ENCODE measurements around the gene P2RY1. TPM values are rescaled to one million over a fixed set of nuclear protein-coding genes. Genes with fewer than 3 reads are reported as not detected.

The P2RY1 gene
- total and polyA plus RNA-seq, 9 of the 15 experiments (the other 6 are each of a cell fraction or from before 2014, with no cell fraction given), result 6.0 to 27.9 (median 18.4) TPM

DNA sequence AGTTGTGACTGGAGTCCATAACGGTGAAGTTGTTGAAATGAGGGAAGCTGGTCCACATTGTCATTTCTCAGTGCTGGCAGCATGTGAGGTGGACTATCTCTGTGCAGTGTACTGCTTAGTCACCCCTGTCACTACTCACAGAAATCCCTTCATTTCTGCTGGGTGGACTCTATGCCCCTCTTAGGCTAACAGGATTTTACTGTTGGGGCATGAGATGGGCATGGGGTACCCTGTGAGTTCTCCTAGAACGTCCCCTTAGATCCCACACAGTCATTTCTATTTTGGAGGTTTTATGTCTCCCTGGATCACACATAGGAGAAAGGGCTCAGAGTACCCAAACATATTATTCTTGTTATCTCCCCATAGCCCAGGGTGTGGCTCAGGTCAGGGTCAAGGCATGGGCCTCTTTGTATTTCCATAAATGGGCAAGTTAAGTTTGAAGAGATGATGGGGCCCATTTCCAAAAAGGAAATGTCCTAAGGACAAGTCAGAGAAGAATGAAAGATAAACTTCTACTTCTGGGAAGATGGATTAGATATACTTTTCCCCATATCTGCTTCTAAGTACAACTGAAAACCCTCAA is 15.2 kb downstream of the P2RY1 start:
- ChIA-PET CTCF (ENCODE audit: low intra/inter-chr PET ratio) (no interaction called here), POLR2A (interaction anchor here (0.9 to 1.1 kb wide), 3 partner anchors 8 to 12 kb away, joined by 3 to 4 read pairs (median 3); no protein-coding TSS in a partner anchor)
- peak overlapping the region in 1 of 2 experiments; percentile 50; a peak in 2 of 4 replicates for H3K9ac ChIP-seq (ENCODE audit: insufficient read depth in 1 of 2, low read depth in 2 of 2, low read length in 2 of 2)
- peak overlapping the region; percentile 71 for H2AFZ ChIP-seq (ENCODE audit: low read depth, low read length)
- H3K27ac ChIP-seq (ENCODE audit: extremely low read depth, low read depth, low read length), result peak overlapping the region; percentile 83
- intact Hi-C loops (cut with micrococcal nuclease), result no loop called here
- peaks cover 0 to 26% of the 10 kb centered on the region in 2 experiments; a peak in 3 of 5 replicates for H3K4me1 ChIP-seq (replicated peaks in 1 of 2; ENCODE audit: control insufficient read depth in 2 of 2, insufficient read depth in 2 of 2, low read length in 2 of 2)
- 3% methylated on average over 2 of the region's 2 CpGs for WGBS (ENCODE audit: insufficient coverage, low coverage, missing lambda C conversion rate)
- BruUV-seq (replicated peaks), result no TSS peak
- H3K36me3 ChIP-seq (ENCODE audit: control insufficient read depth, insufficient read depth, low read length), result no peaks in the 10 kb centered on the region
- peak in 2 of 4 experiments; percentile 54 to 76 for DNase-seq (ENCODE audit: extremely low read depth in 1 of 4, low spot score in 3 of 4)
- peak overlapping the region; percentile 53 for H3K4me2 ChIP-seq (ENCODE audit: insufficient read depth, low read length)
- peaks cover 22% of the 10 kb centered on the region for H3K9me3 ChIP-seq (replicated peaks; ENCODE audit: control insufficient read depth, insufficient read depth, low read depth, low read length)
- no peaks in the 10 kb centered on the region for H3K79me2 ChIP-seq (ENCODE audit: control insufficient read depth, insufficient read depth, low read length)
- ATAC-seq, result peak; percentile 98
- no peaks in the 10 kb centered on the region for H4K20me1 ChIP-seq (replicated peaks; ENCODE audit: control insufficient read depth, insufficient read depth, low read length)
- no peaks in the 10 kb centered on the region for H3K9me1 ChIP-seq (ENCODE audit: control insufficient read depth, insufficient read depth, low read length)
- no peaks in the 10 kb centered on the region for H3K27me3 ChIP-seq (ENCODE audit: control insufficient read depth in 2 of 2, insufficient read depth in 2 of 2, low read length in 2 of 2)
- H3K4me3 ChIP-seq, result no peak overlapping the region
- FAIRE-seq, result peak; percentile 85
- in situ Hi-C loops (cut with MboI), result no loop called here
- peak in 1 of 2 experiments; percentile 24 for TF ChIP-seq E2F6 (IDR thresholded peaks at IDR 0.05; ENCODE audit: borderline replicate concordance in 1 of 2, extremely low read depth in 1 of 2, insufficient read depth in 1 of 2, insufficient read length in 1 of 2, low read depth in 1 of 2, low read length in 1 of 2, poor library complexity in 1 of 2, severe bottlenecking in 1 of 2)
- no peak for TF ChIP-seq MXD1 (CRISPR knock-in tag; IDR thresholded peaks at IDR 0.05; ENCODE audit: borderline replicate concordance, poor library complexity, severe bottlenecking)
- TF ChIP-seq RFX5 (IDR thresholded peaks at IDR 0.05; ENCODE audit: low read depth, low read length), result no peak
- TF ChIP-seq MAFF (IDR thresholded peaks at IDR 0.05; ENCODE audit: low read length), result peak; percentile 61; the same call in 1 of the 2 replicates
- peak; percentile 53; the same call in 1 of the 2 replicates for TF ChIP-seq PKNOX1 (IDR thresholded peaks at IDR 0.05)
- peak; percentile 19; the same call in 1 of the 2 replicates for TF ChIP-seq GMEB1 (CRISPR knock-in tag; IDR thresholded peaks at IDR 0.05)
- TF ChIP-seq ZNF766 (CRISPR knock-in tag; conservative IDR thresholded peaks at IDR 0.05), result peak; percentile 28; the same call in 1 of the 2 replicates
- TF ChIP-seq ZNF316 (IDR thresholded peaks at IDR 0.05), result peak; percentile 89
- peak; percentile 69 for TF ChIP-seq ARID1B (IDR thresholded peaks at IDR 0.05)
- 0 out of 4 replicates have a peak, but pooled peaks of 1 of the 2 experiments have one; percentile 24 for TF ChIP-seq MAZ (CRISPR knock-in tag; conservative IDR thresholded peaks at IDR 0.05 in 1 of 2, IDR thresholded peaks at IDR 0.05 in 1 of 2)
- peak; percentile 67; the same call in 1 of the 2 replicates for TF ChIP-seq LEF1 (IDR thresholded peaks at IDR 0.05)
- no peak for TF ChIP-seq SRSF9 (IDR thresholded peaks at IDR 0.05; ENCODE audit: borderline replicate concordance, low read depth, low read length)
